OCI-M2 (cell line): Measurements from ENCODE around the gene RIIAD1.
"Not testable (repeated sequence)": the region's sequence is repeated elsewhere in the genome, so short reads cannot be mapped to it uniquely, and the experiment has no call there.

Experiments
- DNase-seq: peaks from one replicate; lab custom pipeline; 2025; ENCODE audit not compliant: unreplicated experiment; lab: John Stamatoyannopoulos, UW

RIIAD1 gene

GRCh38 chr1:151720974-151721787 is at the start of gene RIIAD1:
Gene RIIAD1 (plus strand): TSS chr1:151721522. CDS start chr1:151721537, 15 bp downstream.
- no peak for DNase-seq

- no peak for DNase-seq
These were observed 47.9 kb upstream of the RIIAD1 start for GRCh38 chr1:151673407-151673806.

- DNase-seq, result no peak
These were observed 40.9 kb upstream of the RIIAD1 start for GRCh38 chr1:151680391-151680790.

GRCh38 chr1:151680826-151681225 is 40.5 kb upstream of the RIIAD1 start:
- no peak for DNase-seq

- DNase-seq, result no peak
These were observed 39.4 kb upstream of the RIIAD1 start for GRCh38 chr1:151681923-151682322.

- DNase-seq, result not testable (repeated sequence)
These were observed 38.4 kb upstream of the RIIAD1 start for GRCh38 chr1:151682901-151683300.

- DNase-seq, result no peak
These were observed 37.2 kb upstream of the RIIAD1 start for GRCh38 chr1:151684128-151684527.

GRCh38 chr1:151686561-151686960 is 34.8 kb upstream of the RIIAD1 start:
- DNase-seq, result no peak

GRCh38 chr1:151689494-151689893 is 31.8 kb upstream of the RIIAD1 start:
- no peak for DNase-seq

GRCh38 chr1:151692226-151692625 is 29.1 kb upstream of the RIIAD1 start:
- DNase-seq, result no peak

- no peak for DNase-seq
These were observed 28.2 kb upstream of the RIIAD1 start for GRCh38 chr1:151693057-151693651.

- DNase-seq, result no peak
These were observed 19.8 kb upstream of the RIIAD1 start for GRCh38 chr1:151701515-151701914.

- DNase-seq, result no peak
These were observed 18.4 kb upstream of the RIIAD1 start for GRCh38 chr1:151702936-151703335.

- no peak for DNase-seq
These were observed 17.5 kb upstream of the RIIAD1 start for GRCh38 chr1:151703813-151704212.

- no peak for DNase-seq
These were observed 17.1 kb upstream of the RIIAD1 start for GRCh38 chr1:151704246-151704645.

- DNase-seq, result no peak
These were observed 16.2 kb upstream of the RIIAD1 start for GRCh38 chr1:151705146-151705545.

- no peak for DNase-seq
These were observed 15.4 kb upstream of the RIIAD1 start for GRCh38 chr1:151705753-151706463.

GRCh38 chr1:151706464-151707415 is 14.6 kb upstream of the RIIAD1 start:
- no peak for DNase-seq

GRCh38 chr1:151707541-151708065 is 13.7 kb upstream of the RIIAD1 start:
- no peak for DNase-seq

- no peak for DNase-seq
These were observed 12.4 kb upstream of the RIIAD1 start for GRCh38 chr1:151708891-151709290.
